Left lung (tissue), 10 donors: Measurements from ENCODE around the gene NAA10. TPM values are rescaled to one million over a fixed set of nuclear protein-coding genes. Genes with fewer than 3 reads are reported as not detected.

Experiments used
- ATAC-seq: fragments of 200-7000 bp; cut with Tn5 transposase; one replicate; pipeline ENCODE4 v1.9.1; 2020; ENCODE audit warnings: moderate library complexity
- DNase-seq, 4 donors: peaks; one replicate each; pipeline ENCODE4 v3.0.0-alpha.2; 2013 to 2020
- H3K27ac ChIP-seq, 2 donors: fragments of 200-600 bp; sonication (generic) in 1 of 2; one replicate each; pipeline versions ENCODE4 v1.5.0 to v1.8.0; 2020 to 2021
- H3K27me3 ChIP-seq, 2 donors: fragments of 200-600 bp; sonication (generic) in 1 of 2; one replicate each; pipeline versions ENCODE4 v1.5.0 to v1.8.0; 2020 to 2021
- H3K36me3 ChIP-seq, 2 donors: fragments of 200-600 bp; sonication (generic) in 1 of 2; one replicate each; pipeline versions ENCODE4 v1.5.0 to v1.8.0; 2020 to 2021
- H3K4me1 ChIP-seq, 2 donors: fragments of 200-600 bp; one replicate each; pipeline ENCODE4 v1.8.0; 2021
- H3K4me3 ChIP-seq, 2 donors: fragments of 200-600 bp; sonication (generic) in 1 of 2; one replicate each; pipeline versions ENCODE4 v1.5.0 to v1.8.0; 2020 to 2021; ENCODE audit warnings: mild to moderate bottlenecking in 1 of 2
- H3K9me3 ChIP-seq, 2 donors: fragments of 200-600 bp; sonication (generic) in 1 of 2; one replicate each; pipeline versions ENCODE4 v1.5.0 to v1.8.0; 2020 to 2021
- intact Hi-C, 2 donors: fragments of 100-400 bp; cut with DNase I; formaldehyde crosslinking; loops; one replicate each; pipeline versions ENCODE4 v1.11.2 to v1.14.2; 2022
- polyA plus RNA-seq, 6 donors: library from polyadenylated mRNA; unstranded; fragments of 120-200 nt; gene quantifications; one replicate each; pipeline ENCODE4 v1.2.1, GENCODE V29; 2013; ENCODE audit not compliant: insufficient read length in 6 of 6
- total RNA-seq, 2 donors: library from RNA; stranded (reverse); fragmentation: NEBNext Ultra II Directional; extraction: Animal tissue kit (Norgen Biotek cat#: 25700); gene quantifications; one replicate each; pipeline ENCODE4 v1.2.1, GENCODE V29; 2021
- TF ChIP-seq, protein P1 (sequence below), 2 donors: fragments of 200-600 bp; sonication (generic) in 1 of 2; IDR thresholded peaks; one replicate each; pipeline versions ENCODE4 v1.5.0 to v1.8.0; 2021; ENCODE audit warnings: antibody characterized with exemption in 2 of 2
- donor health status: DM: no; HTN: yes; CAD: no.
- donor health status: DM: no; HTN: no; CAD: no.

NAA10 gene
- total and polyA plus RNA-seq, 8 donors, result 49.0 to 105 (median 57.5) TPM

DNA sequence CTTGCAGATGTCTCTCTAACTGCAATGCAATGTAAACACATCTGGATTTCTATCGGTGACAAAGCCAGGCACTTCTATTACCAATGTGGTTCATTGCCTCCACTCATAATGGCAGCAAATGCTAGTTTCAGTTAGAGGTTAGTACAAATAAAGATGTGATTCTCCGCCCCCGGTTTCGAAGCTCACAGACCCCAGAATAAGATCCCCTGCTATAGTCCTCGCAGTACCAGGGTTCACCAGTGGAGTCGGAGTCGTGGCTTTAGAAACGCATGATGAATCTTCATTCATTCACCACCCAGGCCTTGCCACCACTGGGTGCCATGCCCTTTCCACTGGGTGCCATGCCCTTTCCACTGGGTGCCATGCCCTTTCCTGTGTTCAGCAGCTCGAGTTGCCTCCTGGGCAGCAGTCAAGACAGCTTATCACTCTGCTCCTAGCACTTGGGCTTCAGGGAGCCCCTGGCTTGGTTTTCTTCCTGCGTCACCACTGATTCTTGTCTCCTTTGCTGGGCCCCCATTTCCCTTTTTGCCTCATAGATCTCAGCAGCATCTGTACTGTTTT is 3.5 kb upstream of the NAA10 start:
- ATAC-seq, result no peak
- Histone ChIP-seq H3K36me3 (peaks cover 0 to 10% of the 10 kb centered on the region in 2 donors), H3K9me3 (no peaks in the 10 kb centered on the region), H3K27me3 (peaks cover 0 to 4% of the 10 kb centered on the region in 2 donors), H3K4me1 (peaks cover 11 to 29% of the 10 kb centered on the region in 2 donors), H3K4me3 (no peak overlapping the region), H3K27ac (no peak overlapping the region)
- DNase-seq, result no peak
- TF ChIP-seq, protein P1, sequence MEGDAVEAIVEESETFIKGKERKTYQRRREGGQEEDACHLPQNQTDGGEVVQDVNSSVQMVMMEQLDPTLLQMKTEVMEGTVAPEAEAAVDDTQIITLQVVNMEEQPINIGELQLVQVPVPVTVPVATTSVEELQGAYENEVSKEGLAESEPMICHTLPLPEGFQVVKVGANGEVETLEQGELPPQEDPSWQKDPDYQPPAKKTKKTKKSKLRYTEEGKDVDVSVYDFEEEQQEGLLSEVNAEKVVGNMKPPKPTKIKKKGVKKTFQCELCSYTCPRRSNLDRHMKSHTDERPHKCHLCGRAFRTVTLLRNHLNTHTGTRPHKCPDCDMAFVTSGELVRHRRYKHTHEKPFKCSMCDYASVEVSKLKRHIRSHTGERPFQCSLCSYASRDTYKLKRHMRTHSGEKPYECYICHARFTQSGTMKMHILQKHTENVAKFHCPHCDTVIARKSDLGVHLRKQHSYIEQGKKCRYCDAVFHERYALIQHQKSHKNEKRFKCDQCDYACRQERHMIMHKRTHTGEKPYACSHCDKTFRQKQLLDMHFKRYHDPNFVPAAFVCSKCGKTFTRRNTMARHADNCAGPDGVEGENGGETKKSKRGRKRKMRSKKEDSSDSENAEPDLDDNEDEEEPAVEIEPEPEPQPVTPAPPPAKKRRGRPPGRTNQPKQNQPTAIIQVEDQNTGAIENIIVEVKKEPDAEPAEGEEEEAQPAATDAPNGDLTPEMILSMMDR (IDR thresholded peaks at IDR 0.05), result no peak
- intact Hi-C loops, result no loop called here

DNA sequence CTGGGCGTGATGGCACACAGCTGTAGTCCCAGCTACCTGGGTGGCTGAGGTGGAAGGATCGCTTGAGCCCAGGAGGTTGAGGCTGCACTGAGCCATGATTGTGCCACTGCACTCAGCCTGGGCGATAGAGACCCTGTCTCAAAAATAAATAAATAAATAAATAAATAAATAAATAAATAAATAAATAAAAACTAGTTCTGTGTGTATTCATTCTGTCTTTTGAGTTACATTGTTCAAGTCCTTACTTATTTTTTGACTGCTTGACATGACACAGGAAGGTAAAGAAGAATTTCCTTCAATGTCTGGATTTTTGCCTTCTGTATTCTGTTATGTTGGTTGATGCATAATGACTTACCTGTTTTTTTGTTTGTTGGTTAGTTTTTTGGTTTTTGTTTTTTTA is 2.2 kb upstream of the NAA10 start:
- peaks cover 0 to 18% of the 10 kb centered on the region in 2 donors for H3K36me3 ChIP-seq
- no peak overlapping the region for H3K27ac ChIP-seq
- H3K4me1 ChIP-seq, result peaks cover 11 to 24% of the 10 kb centered on the region in 2 donors
- TF ChIP-seq, protein P1 (IDR thresholded peaks at IDR 0.05), result no peak
- no peak overlapping the region for H3K4me3 ChIP-seq
- ATAC-seq (no peak), DNase-seq (no peak)
- no peaks in the 10 kb centered on the region for H3K9me3 ChIP-seq
- intact Hi-C loops, result no loop called here
- H3K27me3 ChIP-seq, result peaks cover 0 to 4% of the 10 kb centered on the region in 2 donors

DNA sequence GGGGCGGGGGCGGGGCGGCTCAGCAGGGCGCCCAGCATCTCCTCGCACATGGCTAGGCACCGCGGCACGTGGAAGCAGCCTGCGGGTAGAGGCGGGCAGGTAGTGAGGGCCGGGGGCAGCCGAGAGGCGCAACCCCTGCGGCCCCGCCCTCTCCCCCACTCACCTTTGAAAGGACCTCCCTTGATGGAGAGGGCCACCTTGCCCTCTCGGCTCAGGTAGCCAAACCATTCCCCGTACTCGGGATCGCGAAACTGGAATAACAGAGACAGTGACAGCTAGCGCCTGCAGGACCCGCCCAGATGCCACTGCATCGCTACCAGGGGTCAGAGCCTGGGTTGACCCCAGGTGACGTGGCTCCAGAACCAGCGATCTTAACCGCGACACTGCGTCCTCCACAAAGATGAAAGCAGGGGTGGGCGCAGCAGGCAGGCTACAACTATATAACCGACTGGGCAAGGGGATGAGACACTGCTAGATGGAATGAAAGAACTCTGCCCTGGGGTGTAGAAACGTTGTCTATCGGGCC is 552 bp upstream of the NAA10 start:
- ATAC-seq (peak; percentile 4), DNase-seq (no peak)
- Histone ChIP-seq H3K4me1 (peaks cover 11 to 23% of the 10 kb centered on the region in 2 donors), H3K9me3 (no peaks in the 10 kb centered on the region), H3K4me3 (peak overlapping the region; percentile 32 to 65), H3K36me3 (peaks cover 0 to 35% of the 10 kb centered on the region in 2 donors), H3K27me3 (no peaks in the 10 kb centered on the region), H3K27ac (peak overlapping the region in 1 of 2 donors; percentile 18)
- TF ChIP-seq, protein P1 (IDR thresholded peaks at IDR 0.05), result no peak
- intact Hi-C loops, result no loop called here

DNA sequence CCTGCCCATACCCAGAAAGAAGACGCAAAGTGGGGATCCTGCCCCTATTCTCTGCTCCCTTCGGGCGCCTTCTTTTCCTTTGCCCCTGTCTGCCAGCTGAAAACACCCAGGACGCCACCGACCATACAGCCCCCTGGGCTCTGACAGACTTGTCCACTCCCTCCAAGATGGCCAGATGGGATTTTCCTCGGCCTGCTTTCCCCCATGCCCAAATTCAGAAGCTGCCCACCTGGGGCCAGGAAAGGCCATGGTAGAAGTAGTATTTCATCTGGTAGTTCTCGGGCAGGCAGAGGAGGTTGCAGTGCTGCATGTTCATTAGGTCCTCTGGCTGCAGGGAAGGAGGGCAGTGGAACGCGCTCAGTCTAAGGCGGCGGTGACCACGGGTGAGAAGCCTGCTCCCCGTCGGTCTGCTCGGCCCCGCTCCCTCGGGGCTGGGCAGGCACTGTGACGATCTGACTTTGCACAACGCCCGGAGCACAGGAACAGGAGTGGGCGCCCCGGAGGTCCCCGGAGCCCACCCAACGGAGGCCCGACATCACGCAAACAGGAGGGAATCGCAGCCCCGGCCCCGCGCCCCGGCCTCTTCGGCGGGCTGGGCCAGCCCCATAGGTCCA is 582 bp downstream of the NAA10 start:
- TF ChIP-seq, protein P1 (IDR thresholded peaks at IDR 0.05), result no peak
- peak overlapping the region; percentile 53 to 65 for H3K4me3 ChIP-seq
- intact Hi-C loops, result no loop called here
- DNase-seq (no peak), ATAC-seq (peak; percentile 13)
- H3K36me3 ChIP-seq, result peaks cover 0 to 35% of the 10 kb centered on the region in 2 donors
- H3K9me3 ChIP-seq, result no peaks in the 10 kb centered on the region
- peak overlapping the region in 1 of 2 donors; percentile 67 for H3K27ac ChIP-seq
- no peaks in the 10 kb centered on the region for H3K27me3 ChIP-seq
- H3K4me1 ChIP-seq, result peaks cover 11 to 28% of the 10 kb centered on the region in 2 donors

DNA sequence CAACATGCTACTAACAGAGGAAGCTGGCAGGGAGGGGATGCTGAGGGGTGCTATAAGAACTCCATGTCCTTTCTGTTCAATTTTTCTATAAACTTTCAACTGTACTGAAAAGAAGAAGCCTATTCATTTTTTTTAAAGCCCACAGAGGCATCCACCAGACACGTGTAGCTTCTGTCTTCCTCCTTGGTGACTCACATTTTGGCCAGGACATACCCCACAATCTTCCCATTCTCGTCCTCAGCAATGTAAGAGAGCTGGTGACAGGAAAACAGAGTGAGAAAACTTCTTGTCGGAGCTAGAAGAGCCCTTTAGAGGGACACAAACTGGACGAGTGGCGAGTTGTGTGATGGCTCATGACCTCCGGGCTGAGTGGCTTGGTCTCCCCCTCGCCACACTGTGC is 1.1 kb downstream of the NAA10 start:
- ATAC-seq, result no peak

More for the DNA sequence above, 1.1 kb downstream of the NAA10 start:
- TF ChIP-seq, protein P1 (IDR thresholded peaks at IDR 0.05), result no peak
- no peaks in the 10 kb centered on the region for H3K27me3 ChIP-seq
- H3K36me3 ChIP-seq, result peaks cover 0 to 35% of the 10 kb centered on the region in 2 donors
- peaks cover 11 to 33% of the 10 kb centered on the region in 2 donors for H3K4me1 ChIP-seq
- no peak overlapping the region for H3K27ac ChIP-seq
- no peak for DNase-seq
- peak overlapping the region; percentile 53 to 65 for H3K4me3 ChIP-seq
- no peaks in the 10 kb centered on the region for H3K9me3 ChIP-seq
- intact Hi-C loops, result no loop called here
